Measurements from ENCODE around the gene FAM217B. TPM values are rescaled to one million over a fixed set of nuclear protein-coding genes. Genes with fewer than 3 reads are reported as not detected.

FAM217B gene
- 2.9 and 4.8 TPM in 2 replicates for total RNA-seq

DNA sequence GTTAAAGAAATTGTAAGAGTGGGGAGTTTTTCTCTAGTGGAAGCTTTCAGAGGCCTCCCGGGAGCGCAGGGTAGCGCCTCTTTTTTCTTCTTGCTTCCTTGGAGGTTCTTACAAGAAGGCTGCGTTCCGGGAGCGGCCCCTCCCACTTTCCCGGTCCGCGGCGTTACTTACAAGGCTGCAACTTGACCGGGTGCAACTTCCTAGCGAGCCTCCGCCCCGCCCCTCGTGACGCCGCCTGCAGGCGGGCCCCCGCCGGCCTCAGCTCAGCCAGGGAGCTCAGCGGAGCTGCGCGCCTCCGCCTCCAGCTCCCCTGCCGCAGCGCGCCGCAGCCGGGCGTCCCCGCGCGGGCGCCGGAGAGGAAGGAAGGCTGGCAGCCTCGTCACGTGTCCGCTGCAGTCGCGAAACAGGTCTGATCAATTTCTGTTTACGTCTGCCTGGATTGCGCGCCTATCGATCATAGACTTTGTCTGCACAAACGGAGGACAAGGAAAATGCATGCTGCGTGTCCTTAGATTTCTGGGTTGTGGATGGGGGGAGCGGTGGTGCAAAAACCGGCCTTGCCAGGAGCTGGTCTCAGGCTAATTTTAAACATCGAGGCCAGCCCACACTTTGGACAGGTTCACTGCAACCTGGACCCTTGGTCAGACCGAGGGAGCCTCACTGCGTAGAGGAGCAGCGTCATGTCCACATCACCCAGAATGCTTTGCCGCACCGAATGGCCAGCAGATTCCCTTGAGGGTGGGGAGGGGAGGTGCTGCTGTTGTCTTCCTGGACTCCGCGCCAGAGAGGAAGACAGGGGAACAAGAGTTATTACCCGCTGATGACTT, at the start of gene FAM217B, which contains the start of gene PPP1R3D:
Gene FAM217B (plus strand): TSS at position 261 of the 827 bp plus-strand sequence. CDS start 3,555 bp downstream, outside the sequence.
Gene PPP1R3D (minus strand): TSS at position 177 of the 827 bp plus-strand sequence. CDS start 374 bp downstream, outside the sequence.

DNA sequence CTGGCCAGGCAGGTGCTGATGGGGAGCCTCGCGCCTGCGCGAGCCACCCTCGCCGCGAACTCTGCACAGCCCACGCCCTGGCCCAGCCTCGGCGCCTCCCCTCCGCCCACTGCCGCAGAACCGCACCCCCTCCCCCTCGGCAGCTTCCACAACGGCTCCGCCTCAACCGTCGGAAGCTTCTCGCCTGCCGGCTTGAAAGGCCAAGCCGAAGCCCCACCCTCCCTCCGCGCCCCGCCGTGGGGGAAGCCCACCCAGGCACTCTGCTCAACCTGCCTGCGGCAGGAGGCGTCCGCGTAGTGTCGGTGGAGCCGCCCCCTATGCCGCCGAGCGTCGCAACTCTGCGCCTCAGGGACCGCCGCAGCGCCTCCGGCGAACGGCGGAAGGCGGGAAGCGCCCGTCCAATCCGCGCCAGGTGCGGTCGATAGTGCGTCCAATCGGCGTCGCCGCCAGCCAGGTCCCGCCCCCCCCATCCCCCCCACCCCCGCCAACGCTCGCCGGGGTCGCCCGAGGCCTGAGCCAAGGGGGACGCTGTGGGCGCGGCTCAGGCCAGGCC, 6.8 kb upstream of the FAM217B start, which contains the start of gene SYCP2:
Gene SYCP2 (minus strand): TSS at position 342 of the 553 bp plus-strand sequence. CDS start 11,224 bp downstream, outside the sequence.

GRCh38 chr20:59958123-59958522, 17.9 kb downstream of the FAM217B start, which contains the start of gene CDH26:
Gene CDH26 (plus strand): TSS chr20:59958423. CDS start chr20:59958727, 304 bp downstream.

Other genes with a start within 250 kb of the FAM217B start
- gene SYCP2, start 6.8 kb upstream of the FAM217B start, total RNA-seq = 0.18 TPM in 1 of 2 replicates, not detected in the other
- 3.5 TPM in 2 replicates for gene PPP1R3D, start 84 bp upstream of the FAM217B start, total RNA-seq
- under 0.01 TPM in 1 of 2 replicates, not detected in the other for gene CDH26, start 18.0 kb downstream of the FAM217B start, total RNA-seq

Measured in myometrial cell (primary cell).